Fibroblast of the conjunctiva (primary cell): ENCODE results near the gene XRCC4.
A peak's percentile ranks its signal among the peaks of the same experiment; 100 is the strongest.

Experiments
- DNase-seq: peaks from one replicate; pipeline ENCODE4 v3.0.0-alpha.2; 2010; ENCODE audit warnings: low read depth

XRCC4 gene

DNA sequence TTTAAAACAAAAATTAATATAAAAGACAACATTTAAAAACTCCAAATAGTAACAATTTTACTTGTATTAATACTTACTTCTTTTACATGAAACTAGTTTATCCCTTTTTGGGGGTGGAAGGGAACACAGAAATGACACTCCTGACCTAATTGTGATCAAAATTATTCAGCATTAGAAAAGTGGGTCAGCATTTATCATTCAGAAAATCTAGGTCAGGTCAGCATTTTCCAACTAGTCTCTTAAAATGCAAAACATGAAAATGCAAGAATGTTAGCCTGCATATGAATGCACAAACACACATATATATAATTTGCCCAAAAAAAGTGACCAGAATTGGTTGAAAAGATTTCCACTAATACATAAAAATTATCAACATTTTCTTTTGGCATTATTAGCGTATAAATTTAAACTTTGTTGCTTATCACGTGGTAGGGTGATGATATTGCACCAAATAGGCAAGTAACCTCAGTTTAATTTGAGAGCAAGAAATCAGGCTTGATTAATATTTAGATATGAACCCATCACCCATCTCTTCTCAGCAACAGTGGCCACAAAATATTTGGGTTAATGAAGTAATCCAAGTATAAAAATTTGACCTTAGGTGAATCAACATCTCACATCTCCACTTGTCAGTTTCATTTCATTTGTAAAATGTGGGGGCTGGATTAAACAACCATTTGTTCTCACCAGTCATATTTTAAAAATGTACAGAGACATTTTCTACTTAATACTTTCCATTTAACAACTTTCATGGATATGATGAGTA is 5.9 kb upstream of the XRCC4 start:
- DNase-seq: no peak

- DNase-seq: no peak
These were observed 4.4 kb upstream of the XRCC4 start for GRCh38 chr5:83072966-83073365.

DNA sequence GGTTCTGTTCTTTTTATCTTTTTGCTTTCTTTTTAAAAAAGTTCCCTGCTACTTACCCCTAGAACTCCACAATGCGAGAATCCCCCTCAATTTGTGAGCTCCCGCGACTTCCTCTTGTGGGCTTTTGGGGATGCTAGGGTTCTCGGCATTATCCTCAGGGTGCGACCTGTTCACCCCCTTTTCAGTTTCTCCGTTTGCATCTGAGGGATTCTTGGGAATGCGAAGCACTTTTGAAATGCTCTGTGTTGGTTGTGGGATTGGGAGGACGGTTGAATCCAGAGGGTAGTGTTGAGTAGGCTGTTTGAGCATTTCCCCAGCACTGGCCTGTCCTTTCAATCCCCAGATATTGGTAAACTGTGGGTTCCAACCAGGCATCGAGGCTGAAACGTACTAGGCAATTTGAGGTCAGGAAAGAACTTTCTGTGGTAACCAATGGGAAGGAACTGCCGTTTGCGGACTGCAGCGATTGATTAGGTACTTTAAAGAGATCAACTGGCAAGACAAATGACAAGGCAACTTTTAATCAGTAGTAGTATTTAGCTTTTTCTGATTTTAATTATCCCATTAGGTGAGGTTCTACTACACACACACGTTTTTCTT is 415 bp downstream of the XRCC4 start:
- no peak for DNase-seq

- no peak for DNase-seq
These were observed 5.4 kb downstream of the XRCC4 start for GRCh38 chr5:83082750-83083149.

DNA sequence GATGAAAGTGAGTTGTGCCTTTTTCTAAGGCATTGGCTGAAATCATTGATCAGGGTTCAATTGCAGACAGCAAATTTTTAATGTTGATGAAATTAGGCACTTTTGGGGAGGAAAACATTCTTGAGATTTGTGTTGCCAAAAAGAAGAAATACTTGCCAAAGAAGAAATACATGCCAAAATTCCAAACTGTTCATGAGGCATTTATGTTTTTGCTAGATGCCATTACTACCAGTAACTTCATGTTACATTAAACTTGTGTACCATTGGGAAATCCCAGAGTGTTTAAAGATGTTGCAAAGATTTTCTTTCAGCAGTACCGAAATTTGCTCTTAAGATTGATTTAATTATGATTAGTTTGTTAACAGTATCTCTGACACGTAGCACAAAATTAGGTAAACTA is 7.0 kb downstream of the XRCC4 start:
- DNase-seq: no peak

- no peak for DNase-seq
These were observed 7.8 kb downstream of the XRCC4 start for GRCh38 chr5:83085106-83085505.

DNA sequence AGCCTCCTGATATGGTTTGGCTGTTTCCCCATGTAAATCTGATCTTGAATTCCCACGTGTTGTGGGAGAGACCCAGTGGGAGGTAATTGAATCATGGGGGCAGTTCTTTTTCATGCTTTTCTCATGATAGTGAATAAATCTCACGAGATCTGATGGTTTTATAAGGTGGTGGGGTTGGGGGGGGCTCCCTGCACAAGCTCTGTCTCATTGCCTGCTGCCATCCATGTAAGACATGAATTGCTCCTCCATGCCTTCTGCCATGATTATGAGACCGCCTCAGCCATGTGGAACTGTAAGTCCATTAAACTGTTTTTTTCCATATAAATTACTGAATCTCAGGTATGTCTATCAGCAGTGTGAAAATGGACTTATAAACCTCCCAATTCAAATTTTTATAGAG is 12.8 kb downstream of the XRCC4 start:
- no peak for DNase-seq

- no peak for DNase-seq
These were observed 15.3 kb downstream of the XRCC4 start for GRCh38 chr5:83092619-83093018.

GRCh38 chr5:83093692-83094091 is 16.3 kb downstream of the XRCC4 start:
- DNase-seq: no peak

- no peak for DNase-seq
These were observed 18.0 kb downstream of the XRCC4 start for GRCh38 chr5:83095163-83095956.

DNA sequence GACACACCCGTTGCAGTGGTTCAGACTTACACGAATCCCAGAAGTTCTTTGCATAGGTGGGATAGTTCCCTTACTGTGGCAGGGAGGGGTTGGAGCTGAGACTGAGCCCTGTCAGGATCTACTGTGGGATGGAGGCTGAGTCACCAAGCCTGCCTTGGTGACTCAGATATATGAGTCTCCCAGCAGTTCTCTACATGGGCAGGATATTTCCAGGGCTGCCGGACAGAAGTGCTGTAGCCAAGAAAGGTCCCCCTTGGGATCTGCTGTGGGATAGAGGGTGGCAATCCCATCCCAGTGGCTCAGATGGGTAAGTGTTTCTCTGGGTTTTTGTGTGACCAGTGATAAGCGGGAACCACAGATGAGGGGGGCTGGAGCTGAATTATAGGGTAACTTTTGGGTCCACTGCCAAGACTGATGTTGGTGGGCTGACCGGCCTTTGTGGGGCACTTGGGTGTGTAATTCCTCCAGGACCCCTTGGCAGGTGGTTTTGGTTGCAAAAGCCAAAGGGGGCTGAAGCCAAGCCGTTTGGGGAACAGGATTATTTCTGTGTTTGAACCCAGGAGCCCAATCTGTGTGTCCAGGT is 18.7 kb downstream of the XRCC4 start:
- peak; percentile 16 for DNase-seq

DNA sequence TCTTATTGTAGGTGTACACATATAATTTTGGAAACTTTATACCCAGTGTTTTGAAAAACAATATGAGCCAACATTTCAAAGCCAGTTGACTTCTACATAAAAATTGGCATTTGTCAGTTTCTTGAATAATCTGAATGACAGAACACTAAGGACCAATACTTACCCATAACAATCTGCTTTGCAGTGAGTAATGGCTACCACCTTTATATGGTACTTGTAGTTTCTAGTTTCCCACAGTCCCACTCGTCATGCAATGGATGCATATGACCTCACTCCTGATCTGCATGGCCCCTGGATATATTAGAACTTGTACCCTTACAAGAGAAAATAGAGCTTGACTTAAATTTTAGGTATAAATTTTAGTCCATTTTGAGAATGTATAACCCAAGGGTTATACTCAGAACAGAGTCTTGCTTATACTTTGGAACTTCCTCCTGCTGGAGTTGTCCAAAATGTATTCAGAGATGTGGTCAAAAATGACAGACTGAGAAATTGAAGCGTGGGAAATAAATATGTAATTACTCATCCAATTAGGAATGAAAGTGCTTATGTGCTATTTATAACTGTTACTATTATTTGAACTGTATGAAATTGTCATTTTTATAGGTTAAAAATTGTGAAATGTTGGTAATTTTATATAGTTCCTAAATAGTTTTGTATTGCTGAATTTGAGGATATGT is 19.5 kb downstream of the XRCC4 start:
- no peak for DNase-seq

- no peak for DNase-seq
These were observed 20.4 kb downstream of the XRCC4 start for GRCh38 chr5:83097689-83098231.

DNA sequence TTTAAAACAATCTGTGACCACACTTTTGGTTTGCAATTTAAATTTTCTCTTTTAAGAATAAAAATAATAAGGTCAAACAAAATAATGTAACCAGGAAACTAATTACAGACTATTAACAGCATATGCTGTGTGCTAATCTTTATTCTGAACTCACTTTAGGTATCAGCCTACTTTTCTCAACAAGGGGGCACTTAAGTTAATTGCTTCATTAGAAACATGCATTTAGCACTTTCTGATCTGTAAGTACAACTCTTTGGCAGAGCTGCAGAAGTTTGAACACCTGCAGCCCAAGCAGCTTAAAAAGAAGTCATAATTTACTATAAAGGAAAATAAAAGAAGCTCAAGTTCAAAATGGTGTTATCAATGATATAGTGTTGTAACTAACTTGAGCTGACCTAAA is 21.7 kb downstream of the XRCC4 start:
- DNase-seq: no peak

GRCh38 chr5:83099445-83099844 is 22.1 kb downstream of the XRCC4 start:
- no peak for DNase-seq

- no peak for DNase-seq
These were observed 24.2 kb downstream of the XRCC4 start for GRCh38 chr5:83101514-83101913.

DNA sequence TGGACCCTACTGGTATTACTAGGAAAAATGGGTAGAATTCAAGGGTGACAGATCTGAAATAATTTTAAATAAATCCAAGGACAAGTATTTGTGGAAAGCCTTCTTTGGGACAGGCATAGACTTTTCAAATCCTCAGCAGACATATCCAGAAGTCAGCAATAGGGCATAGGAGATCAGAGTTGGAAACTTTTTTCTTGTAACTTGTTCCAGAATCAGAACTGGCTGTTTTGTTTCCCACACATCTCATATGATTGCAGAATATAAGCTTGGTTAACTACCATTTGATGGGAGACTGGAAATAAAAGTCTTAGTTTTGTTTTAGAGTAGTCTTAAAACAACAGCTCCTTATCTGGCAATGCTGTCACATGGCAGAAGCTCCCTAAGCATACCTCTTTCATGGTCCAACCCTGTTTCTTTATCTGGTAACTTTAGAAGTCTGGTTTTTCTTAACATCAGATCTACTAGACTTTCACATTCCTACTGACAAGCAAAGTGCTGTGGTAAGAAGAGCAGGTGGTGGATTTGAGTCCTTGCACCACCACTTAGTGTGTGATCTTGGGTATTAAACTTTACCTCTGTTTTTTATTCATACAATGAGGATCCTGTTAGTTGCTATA is 25.1 kb downstream of the XRCC4 start:
- DNase-seq: no peak

GRCh38 chr5:83104021-83104420 is 26.7 kb downstream of the XRCC4 start:
- no peak for DNase-seq

DNA sequence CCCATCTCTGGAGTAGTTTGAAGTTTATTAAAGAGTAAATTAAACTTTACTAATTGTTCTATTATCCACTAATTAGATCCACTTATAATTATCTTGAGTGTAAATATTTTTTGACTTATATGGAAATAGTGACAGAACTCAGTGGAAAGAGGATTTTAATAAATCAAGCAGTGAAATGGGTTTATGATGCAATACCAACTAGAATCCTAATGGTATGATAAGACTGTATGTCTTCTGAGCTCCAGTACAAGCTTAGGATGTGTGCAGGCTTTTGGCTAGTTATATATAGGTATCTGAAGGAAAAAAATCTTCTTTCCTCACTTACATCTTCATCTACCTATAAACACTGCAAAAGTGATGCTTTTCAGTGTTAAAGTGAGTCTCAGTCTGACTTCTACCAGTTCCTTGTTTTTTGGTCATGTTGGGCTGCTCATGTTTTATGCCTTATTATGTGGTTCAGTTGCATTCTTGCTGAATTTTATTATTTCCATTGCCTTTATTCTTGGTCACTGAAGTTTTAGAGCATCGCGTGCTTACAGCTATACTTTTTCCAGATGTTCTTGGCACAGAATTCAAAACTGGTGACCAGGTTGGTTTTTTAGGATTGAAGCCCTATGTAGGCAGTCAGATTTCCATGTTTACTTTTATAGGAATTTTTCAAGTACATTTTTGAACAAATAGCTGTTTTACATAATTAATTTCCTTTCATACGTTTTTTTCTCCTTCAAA is 30.5 kb downstream of the XRCC4 start:
- DNase-seq: no peak

- no peak for DNase-seq
These were observed 32.0 kb downstream of the XRCC4 start for GRCh38 chr5:83109380-83109779.

DNA sequence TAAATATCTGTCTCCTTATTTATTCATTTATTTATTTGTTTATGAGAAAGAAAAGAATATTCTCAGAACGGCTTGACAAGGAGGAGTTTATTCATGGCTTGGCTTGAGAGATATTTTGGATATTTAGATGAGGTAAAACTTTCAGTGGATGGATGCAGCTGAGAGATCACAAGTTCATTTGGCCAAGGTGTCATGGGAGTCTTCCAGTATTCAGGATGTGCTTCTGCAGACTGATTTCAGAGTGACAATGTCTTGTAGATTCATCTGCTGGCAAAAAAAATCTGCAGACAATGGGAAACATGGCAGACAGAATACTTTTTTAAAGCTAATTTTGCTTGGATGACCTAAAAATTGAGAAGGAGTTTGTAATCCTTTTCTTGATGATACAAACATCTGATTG is 38.5 kb downstream of the XRCC4 start:
- DNase-seq: no peak
